Ishikawa (cell line): ENCODE results near the gene FHL2.

Experiments used
- CEBPB ChIP-seq: IDR thresholded peaks from 2 replicates; pipeline ENCODE4 v1.6.1; 2012
- CREB1 ChIP-seq: IDR thresholded peaks from 2 replicates; pipeline ENCODE4 v1.6.1; 2012; ENCODE audit warnings: low read depth
- EGR1 ChIP-seq: IDR thresholded peaks from 2 replicates; pipeline ENCODE4 v1.6.1; 2012
- EP300 ChIP-seq: IDR thresholded peaks from 2 replicates; pipeline ENCODE4 v1.6.1; 2012; ENCODE audit warnings: borderline replicate concordance
- FOXM1 ChIP-seq: IDR thresholded peaks from 2 replicates; pipeline ENCODE4 v1.6.1; 2012; ENCODE audit warnings: low read depth, borderline replicate concordance
- NFIC ChIP-seq: IDR thresholded peaks from 2 replicates; pipeline ENCODE4 v1.6.1; 2012
- RAD21 ChIP-seq: IDR thresholded peaks from 2 replicates; pipeline ENCODE4 v1.6.1; 2012; ENCODE audit warnings: low read depth
- REST ChIP-seq: IDR thresholded peaks from 2 replicates; pipeline ENCODE4 v1.6.1; 2012; ENCODE audit warnings: low read depth, mild to moderate bottlenecking
- TAF1 ChIP-seq: IDR thresholded peaks from 2 replicates; pipeline ENCODE4 v1.6.1; 2012; ENCODE audit warnings: low read depth, mild to moderate bottlenecking
- TCF12 ChIP-seq: IDR thresholded peaks from 2 replicates; pipeline ENCODE4 v1.6.1; 2012; ENCODE audit warnings: low read depth
- TEAD4 ChIP-seq: IDR thresholded peaks from 2 replicates; pipeline ENCODE4 v1.6.1; 2012
- USF1 ChIP-seq: IDR thresholded peaks from 2 replicates; pipeline ENCODE4 v1.6.1; 2012
- YY1 ChIP-seq: IDR thresholded peaks from 2 replicates; pipeline ENCODE4 v1.6.1; 2012; ENCODE audit warnings: low read depth
- ZBTB7A ChIP-seq: IDR thresholded peaks from 2 replicates; pipeline ENCODE4 v1.6.1; 2012; ENCODE audit warnings: low read depth
- TF ChIP-seq, protein P1 (sequence below): IDR thresholded peaks from 2 replicates; pipeline ENCODE4 v1.6.1; 2012

FHL2 gene

DNA sequence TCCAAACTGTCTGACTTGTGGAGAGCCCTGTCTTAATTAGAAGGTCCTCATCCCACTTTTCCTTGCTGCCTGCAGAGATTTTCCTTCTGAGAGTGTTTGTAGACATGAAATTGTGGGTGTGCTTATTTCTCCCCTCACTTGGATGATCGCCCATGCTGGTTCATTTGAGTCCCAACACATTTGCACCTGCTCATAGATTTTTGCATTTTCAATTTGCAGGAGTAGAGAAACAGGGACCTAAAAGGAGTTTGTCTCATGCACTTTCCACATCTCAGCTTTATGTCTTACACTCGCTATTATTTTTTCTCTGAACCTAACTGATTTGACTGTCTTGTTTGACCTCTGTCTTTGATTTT is 33.2 kb upstream of the FHL2 start:
- TF ChIP-seq CEBPB = no peak
- TF ChIP-seq FOXM1 = no peak
- no peak for TF ChIP-seq TAF1
- TF ChIP-seq ZBTB7A = no peak
- TF ChIP-seq CREB1 = no peak
- TF ChIP-seq, protein P1, sequence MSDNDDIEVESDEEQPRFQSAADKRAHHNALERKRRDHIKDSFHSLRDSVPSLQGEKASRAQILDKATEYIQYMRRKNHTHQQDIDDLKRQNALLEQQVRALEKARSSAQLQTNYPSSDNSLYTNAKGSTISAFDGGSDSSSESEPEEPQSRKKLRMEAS = no peak
- no peak for TF ChIP-seq TCF12
- no peak for TF ChIP-seq RAD21
- TF ChIP-seq NFIC = no peak
- TF ChIP-seq REST = no peak

- TF ChIP-seq EGR1 (no peak), TAF1 (no peak), TCF12 (no peak), CREB1 (no peak), USF1 (no peak), EP300 (no peak), ZBTB7A (no peak)
- TF ChIP-seq, protein P1 = no peak
Observed at GRCh38 chr2:105431367-105432043, 32.7 kb upstream of the FHL2 start.

DNA sequence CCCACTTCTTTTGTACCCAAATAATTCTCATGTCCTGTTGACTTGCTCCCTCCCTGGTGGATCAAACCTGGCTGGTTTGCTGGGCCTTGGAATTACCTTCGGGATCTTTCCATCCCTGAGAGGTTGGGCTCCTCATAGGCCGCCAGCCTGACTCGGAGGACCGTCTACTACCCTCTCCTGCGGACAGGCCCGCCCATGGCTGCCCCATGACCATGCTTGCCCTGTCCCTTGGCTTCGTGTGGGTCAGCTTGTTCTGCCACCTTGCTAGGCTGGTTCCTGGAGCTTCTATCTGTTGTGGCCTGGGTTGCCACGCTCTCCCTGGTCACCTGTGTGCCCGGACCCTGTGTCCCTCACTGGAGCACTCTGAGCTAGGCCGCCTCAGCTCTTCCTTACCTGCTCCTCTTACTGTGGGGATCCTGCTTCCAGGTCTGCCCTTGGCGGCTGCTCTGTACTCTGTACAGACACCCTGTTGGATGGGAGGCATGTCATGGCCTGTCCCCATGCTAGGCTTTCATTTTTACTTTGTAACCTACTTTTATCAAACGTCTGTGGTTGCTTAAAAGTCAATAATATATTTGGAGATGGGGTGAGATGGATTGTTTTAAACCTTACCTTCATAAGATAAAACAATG is 29.7 kb upstream of the FHL2 start:
- TF ChIP-seq CREB1 (no peak), FOXM1 (no peak), TCF12 (no peak), CEBPB (no peak), YY1 (no peak), ZBTB7A (no peak), NFIC (no peak), TEAD4 (no peak), USF1 (no peak), REST (no peak), TAF1 (no peak)

DNA sequence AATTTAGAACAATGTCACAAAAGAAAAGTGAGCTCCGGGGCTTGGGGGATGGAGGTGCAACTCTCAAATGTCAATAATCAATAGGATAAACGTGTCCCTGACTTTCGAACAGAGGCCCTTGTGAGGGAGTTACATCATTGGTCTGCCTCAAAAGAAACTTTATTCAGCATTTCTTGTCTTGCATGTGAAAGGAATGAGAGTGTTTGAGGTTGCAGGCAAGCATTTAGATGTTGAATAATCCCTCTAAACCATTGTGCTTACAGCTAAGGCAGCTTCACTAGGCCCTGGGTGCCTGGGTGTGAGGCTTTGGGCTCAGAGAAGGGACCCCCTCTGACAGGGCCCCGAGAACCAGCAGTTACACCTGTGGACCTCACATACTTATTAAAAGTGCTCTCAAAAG is 28.6 kb upstream of the FHL2 start:
- TF ChIP-seq REST = no peak
- TF ChIP-seq TAF1 = no peak
- no peak for TF ChIP-seq FOXM1
- TF ChIP-seq YY1 = no peak
- no peak for TF ChIP-seq USF1
- TF ChIP-seq CEBPB = no peak
- no peak for TF ChIP-seq CREB1
- no peak for TF ChIP-seq EP300
- no peak for TF ChIP-seq NFIC
- no peak for TF ChIP-seq RAD21
- no peak for TF ChIP-seq EGR1
